Measurements from ENCODE around the gene CNTFR. TPM values are rescaled to one million over a fixed set of nuclear protein-coding genes. Genes with fewer than 3 reads are reported as not detected.

CNTFR gene
- total RNA-seq, 1 donor from 2014 or later, result 3.1 TPM

DNA sequence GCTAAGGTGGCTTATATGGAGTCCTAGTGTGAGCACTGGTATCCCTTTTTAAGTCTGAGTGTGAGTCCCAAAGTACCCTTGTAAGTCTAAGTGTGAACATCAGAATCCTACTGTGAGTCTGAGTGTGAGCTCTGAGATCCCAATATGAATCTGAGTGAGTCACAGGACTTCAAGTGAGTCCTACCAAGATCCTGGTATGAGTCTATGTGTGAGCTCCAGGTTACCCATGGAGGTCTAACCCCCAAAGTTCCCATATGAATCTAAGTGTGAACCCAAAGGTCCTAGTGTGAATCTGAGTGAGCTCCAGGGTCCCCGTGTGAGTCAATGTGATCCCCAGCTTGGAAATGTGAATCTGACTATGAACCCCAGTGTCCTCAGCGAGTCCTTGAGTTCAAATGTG is 2.3 kb downstream of the CNTFR start:
- H3K27ac Mint-ChIP-seq (ENCODE audit: unreplicated experiment), result no peak overlapping the region
- H3K4me1 Mint-ChIP-seq (ENCODE audit: unreplicated experiment), result peaks cover 13% of the 10 kb centered on the region
- H3K27me3 Mint-ChIP-seq (ENCODE audit: unreplicated experiment), result peaks cover 38% of the 10 kb centered on the region
- no peaks in the 10 kb centered on the region for H3K9me3 Mint-ChIP-seq (ENCODE audit: unreplicated experiment)
- H3K36me3 Mint-ChIP-seq (ENCODE audit: low read depth, unreplicated experiment), result peaks cover 9% of the 10 kb centered on the region
- TF ChIP-seq, protein P1, sequence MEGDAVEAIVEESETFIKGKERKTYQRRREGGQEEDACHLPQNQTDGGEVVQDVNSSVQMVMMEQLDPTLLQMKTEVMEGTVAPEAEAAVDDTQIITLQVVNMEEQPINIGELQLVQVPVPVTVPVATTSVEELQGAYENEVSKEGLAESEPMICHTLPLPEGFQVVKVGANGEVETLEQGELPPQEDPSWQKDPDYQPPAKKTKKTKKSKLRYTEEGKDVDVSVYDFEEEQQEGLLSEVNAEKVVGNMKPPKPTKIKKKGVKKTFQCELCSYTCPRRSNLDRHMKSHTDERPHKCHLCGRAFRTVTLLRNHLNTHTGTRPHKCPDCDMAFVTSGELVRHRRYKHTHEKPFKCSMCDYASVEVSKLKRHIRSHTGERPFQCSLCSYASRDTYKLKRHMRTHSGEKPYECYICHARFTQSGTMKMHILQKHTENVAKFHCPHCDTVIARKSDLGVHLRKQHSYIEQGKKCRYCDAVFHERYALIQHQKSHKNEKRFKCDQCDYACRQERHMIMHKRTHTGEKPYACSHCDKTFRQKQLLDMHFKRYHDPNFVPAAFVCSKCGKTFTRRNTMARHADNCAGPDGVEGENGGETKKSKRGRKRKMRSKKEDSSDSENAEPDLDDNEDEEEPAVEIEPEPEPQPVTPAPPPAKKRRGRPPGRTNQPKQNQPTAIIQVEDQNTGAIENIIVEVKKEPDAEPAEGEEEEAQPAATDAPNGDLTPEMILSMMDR (IDR thresholded peaks at IDR 0.05; ENCODE audit: unreplicated experiment), result no peak
- H3K4me3 Mint-ChIP-seq (ENCODE audit: unreplicated experiment), result no peak overlapping the region
- DNase-seq (ENCODE audit: low spot score), result no peak

DNA sequence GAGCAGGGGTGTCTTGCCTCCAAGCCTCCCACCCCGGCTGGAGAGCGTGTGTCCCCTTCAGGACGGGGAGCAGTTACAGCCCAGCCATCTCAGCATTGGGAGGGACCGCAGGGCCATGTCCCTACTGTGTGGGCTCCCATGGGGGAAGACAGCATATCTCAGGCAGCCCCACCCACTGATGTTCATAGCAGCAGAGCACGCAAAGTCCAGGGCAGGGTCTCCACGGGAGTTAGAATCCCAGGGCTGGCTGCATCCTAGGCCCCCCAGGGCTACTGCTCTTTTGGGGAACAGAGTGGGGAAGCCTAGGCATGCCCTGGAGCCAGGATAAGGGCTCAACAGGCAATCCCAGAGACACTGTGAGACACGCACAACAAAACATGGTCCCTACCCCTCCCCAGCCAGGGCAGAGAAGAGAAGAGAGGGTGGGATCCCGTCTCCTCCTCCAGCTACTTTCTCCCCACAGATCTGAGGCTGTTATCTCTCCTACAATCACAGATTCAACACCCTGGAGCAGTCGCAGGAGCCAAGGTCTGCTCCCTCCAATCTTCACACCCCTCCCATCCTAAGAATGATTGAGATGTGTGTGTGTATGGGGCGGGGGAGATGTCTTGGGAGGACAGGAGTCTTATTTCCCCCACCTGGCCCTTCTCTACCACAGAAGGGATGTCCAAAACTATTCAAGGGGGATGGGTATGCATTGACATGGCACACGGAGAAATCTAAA is 3.4 kb downstream of the CNTFR start:
- Mint-ChIP-seq H3K27ac (ENCODE audit: unreplicated experiment) (no peak overlapping the region), H3K9me3 (ENCODE audit: unreplicated experiment) (no peaks in the 10 kb centered on the region), H3K27me3 (ENCODE audit: unreplicated experiment) (peaks cover 34% of the 10 kb centered on the region)

DNA sequence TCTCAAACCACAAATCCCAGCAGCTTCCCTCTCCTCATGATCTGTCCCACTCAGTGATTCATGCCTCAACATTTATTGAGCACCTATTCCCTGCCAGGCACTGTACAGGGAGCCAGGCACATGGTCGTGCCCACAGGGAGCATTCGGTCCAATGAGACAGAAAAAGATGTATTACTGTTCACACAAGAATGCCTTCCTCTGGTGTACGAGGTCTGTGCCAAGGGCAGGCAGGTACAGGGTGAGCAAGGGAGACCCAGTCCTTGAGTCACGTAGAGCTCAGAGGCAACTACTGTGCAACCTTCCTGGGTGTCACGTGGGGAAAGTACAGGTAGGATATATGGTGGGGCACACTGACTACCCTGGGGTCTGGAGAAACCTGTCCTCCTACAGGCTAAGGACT is 4.6 kb downstream of the CNTFR start:
- Mint-ChIP-seq H3K4me3 (ENCODE audit: unreplicated experiment) (no peak overlapping the region), H3K4me1 (ENCODE audit: unreplicated experiment) (peaks cover 20% of the 10 kb centered on the region), H3K9me3 (ENCODE audit: unreplicated experiment) (no peaks in the 10 kb centered on the region), H3K27me3 (ENCODE audit: unreplicated experiment) (peaks cover 33% of the 10 kb centered on the region), H3K36me3 (ENCODE audit: low read depth, unreplicated experiment) (peaks cover 7% of the 10 kb centered on the region), H3K27ac (ENCODE audit: unreplicated experiment) (no peak overlapping the region)
- no peak for DNase-seq (ENCODE audit: low spot score)
- TF ChIP-seq, protein P1 (IDR thresholded peaks at IDR 0.05; ENCODE audit: unreplicated experiment), result no peak

More for the DNA sequence above, 3.4 kb downstream of the CNTFR start:
- DNase-seq (ENCODE audit: low spot score), result no peak
- H3K36me3 Mint-ChIP-seq (ENCODE audit: low read depth, unreplicated experiment), result peaks cover 7% of the 10 kb centered on the region
- TF ChIP-seq, protein P1 (IDR thresholded peaks at IDR 0.05; ENCODE audit: unreplicated experiment), result no peak
- no peak overlapping the region for H3K4me3 Mint-ChIP-seq (ENCODE audit: unreplicated experiment)
- H3K4me1 Mint-ChIP-seq (ENCODE audit: unreplicated experiment), result peaks cover 9% of the 10 kb centered on the region

DNA sequence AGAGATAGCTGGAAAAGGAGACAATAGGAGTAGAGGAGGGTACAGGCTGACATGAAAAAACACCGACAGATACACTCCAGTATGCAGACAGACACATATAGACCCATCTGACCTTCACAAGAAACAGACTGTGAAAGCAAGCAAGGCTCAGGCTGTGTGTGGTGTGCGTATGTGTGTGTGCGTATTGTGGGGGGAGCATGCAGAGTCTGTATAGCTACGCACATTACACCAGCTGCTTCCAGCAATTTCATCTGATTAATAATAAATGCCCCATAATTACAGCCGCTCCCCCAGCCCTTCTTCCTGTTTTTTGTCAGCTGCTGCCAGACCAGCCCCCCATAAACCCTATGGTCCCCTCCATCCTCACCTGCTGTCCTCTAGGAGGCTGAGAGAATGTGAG is 6.7 kb downstream of the CNTFR start:
- H3K9me3 Mint-ChIP-seq (ENCODE audit: unreplicated experiment), result no peaks in the 10 kb centered on the region
- H3K4me3 Mint-ChIP-seq (ENCODE audit: unreplicated experiment), result no peak overlapping the region
- TF ChIP-seq, protein P1 (IDR thresholded peaks at IDR 0.05; ENCODE audit: unreplicated experiment), result no peak
- H3K27ac Mint-ChIP-seq (ENCODE audit: unreplicated experiment), result no peak overlapping the region
- H3K4me1 Mint-ChIP-seq (ENCODE audit: unreplicated experiment), result peaks cover 24% of the 10 kb centered on the region
- H3K27me3 Mint-ChIP-seq (ENCODE audit: unreplicated experiment), result peaks cover 30% of the 10 kb centered on the region
- DNase-seq (ENCODE audit: low spot score), result no peak
- H3K36me3 Mint-ChIP-seq (ENCODE audit: low read depth, unreplicated experiment), result no peaks in the 10 kb centered on the region

DNA sequence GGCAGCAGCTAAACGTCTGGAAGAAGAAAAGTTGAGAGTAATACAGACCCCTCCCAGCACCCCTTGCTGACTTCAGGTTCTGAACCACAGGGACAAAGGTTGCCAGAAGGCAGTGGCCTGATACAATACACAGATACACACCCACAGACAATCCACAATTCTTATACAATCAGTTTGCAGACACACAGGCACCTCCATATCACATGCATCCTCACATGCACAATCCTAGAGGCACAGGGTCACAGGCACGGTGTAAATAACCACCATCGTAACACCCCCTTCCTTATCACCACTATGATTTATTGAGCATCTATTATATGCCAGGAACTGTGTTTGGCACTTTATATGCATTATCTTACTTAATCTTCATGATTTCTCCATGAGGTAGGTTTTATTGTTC is 8.2 kb downstream of the CNTFR start:
- TF ChIP-seq, protein P1 (IDR thresholded peaks at IDR 0.05; ENCODE audit: unreplicated experiment), result no peak
- no peaks in the 10 kb centered on the region for H3K9me3 Mint-ChIP-seq (ENCODE audit: unreplicated experiment)
- no peak for DNase-seq (ENCODE audit: low spot score)
- H3K27me3 Mint-ChIP-seq (ENCODE audit: unreplicated experiment), result peaks cover 22% of the 10 kb centered on the region
- H3K36me3 Mint-ChIP-seq (ENCODE audit: low read depth, unreplicated experiment), result no peaks in the 10 kb centered on the region
- no peak overlapping the region for H3K4me3 Mint-ChIP-seq (ENCODE audit: unreplicated experiment)
- peaks cover 32% of the 10 kb centered on the region for H3K4me1 Mint-ChIP-seq (ENCODE audit: unreplicated experiment)
- no peak overlapping the region for H3K27ac Mint-ChIP-seq (ENCODE audit: unreplicated experiment)
